HepG2 (cell line): ENCODE measurements around the gene BRD3. TPM values are rescaled to one million over a fixed set of nuclear protein-coding genes. Genes with fewer than 3 reads are reported as not detected.

Experiments used
- HDAC1 ChIP-seq: sonication (generic); formaldehyde crosslinking; IDR thresholded peaks from 2 replicates; pipeline ENCODE4 v1.5.1; 2020; ENCODE audit warnings: mild to moderate bottlenecking, missing genetic modification reagents
- JUNB ChIP-seq: sonication (generic); formaldehyde crosslinking; IDR thresholded peaks from 2 replicates; pipeline ENCODE4 v1.8.0; 2022; ENCODE audit warnings: missing genetic modification reagents, mild to moderate bottlenecking, borderline replicate concordance
- KIAA2018 ChIP-seq: sonication (generic); formaldehyde crosslinking; IDR thresholded peaks from 2 replicates; pipeline ENCODE4 v1.5.0; 2020; ENCODE audit warnings: mild to moderate bottlenecking, missing genetic modification reagents, borderline replicate concordance
- KLF12 ChIP-seq: sonication (generic); formaldehyde crosslinking; IDR thresholded peaks from 2 replicates; pipeline ENCODE4 v1.4.0; 2020; ENCODE audit warnings: missing genetic modification reagents, borderline replicate concordance
- MED13 ChIP-seq: sonication (generic); formaldehyde crosslinking; IDR thresholded peaks from 2 replicates; pipeline ENCODE4 v1.5.0; 2020; ENCODE audit warnings: missing genetic modification reagents
- MEIS2 ChIP-seq: sonication (generic); formaldehyde crosslinking; IDR thresholded peaks from 2 replicates; pipeline ENCODE4 v1.9.0; 2021; ENCODE audit warnings: mild to moderate bottlenecking, missing genetic modification reagents
- NCOA1 ChIP-seq: sonication (generic); formaldehyde crosslinking; IDR thresholded peaks from 2 replicates; pipeline ENCODE4 v1.9.0; 2021; ENCODE audit warnings: missing genetic modification reagents
- PHF20 ChIP-seq: sonication (generic); formaldehyde crosslinking; IDR thresholded peaks from 2 replicates; pipeline ENCODE4 v1.5.0; 2020; ENCODE audit warnings: mild to moderate bottlenecking, missing genetic modification reagents
- PRMT3 ChIP-seq: sonication (generic); formaldehyde crosslinking; IDR thresholded peaks from 2 replicates; pipeline ENCODE4 v1.8.1; 2022; ENCODE audit warnings: low read depth, mild to moderate bottlenecking, moderate library complexity, missing genetic modification reagents, borderline replicate concordance
- SALL2 ChIP-seq: sonication (generic); formaldehyde crosslinking; IDR thresholded peaks from 2 replicates; pipeline ENCODE4 v1.8.1; 2023; ENCODE audit warnings: mild to moderate bottlenecking, missing genetic modification reagents, inconsistent platforms
- SIN3A ChIP-seq: IDR thresholded peaks from 2 replicates; pipeline ENCODE4 v1.6.1; 2011; ENCODE audit warnings: low read depth, mild to moderate bottlenecking, control low read depth, low read length, borderline replicate concordance
- TEAD3 ChIP-seq: optimal IDR thresholded peaks from 2 replicates; pipeline ENCODE3; 2016; ENCODE audit warnings: borderline replicate concordance
- ZFP82 ChIP-seq: sonication (generic); formaldehyde crosslinking; IDR thresholded peaks from 2 replicates; pipeline ENCODE4 v1.5.1; 2020; ENCODE audit warnings: mild to moderate bottlenecking, missing genetic modification reagents, borderline replicate concordance
- ZKSCAN8 ChIP-seq: IDR thresholded peaks from 2 replicates; pipeline ENCODE4 v1.6.1; 2016; ENCODE audit warnings: borderline replicate concordance, missing genetic modification reagents, missing compliant biosample characterization
- ZNF143 ChIP-seq: sonication (generic); formaldehyde crosslinking; IDR thresholded peaks from 2 replicates; pipeline ENCODE4 v1.4.0; 2020; ENCODE audit warnings: missing genetic modification reagents
- ZNF468 ChIP-seq: sonication (generic); formaldehyde crosslinking; IDR thresholded peaks from 2 replicates; pipeline ENCODE4 v1.8.0; 2022; ENCODE audit warnings: mild to moderate bottlenecking, moderate library complexity, missing genetic modification reagents
- polyA plus RNA-seq, 8 experiments: library from polyadenylated mRNA; depleted of rRNA in 3 of 8; stranded (reverse) in 7 of 8; unstranded in 1 of 8; fragments of >200 nt; fragmentation: Illumina TruSeq in 4 of 8; extraction: Trizol in 4 of 8; gene quantifications; 2 replicates each; pipeline versions ENCODE4 v1.2.1 to v1.2.3, GENCODE V29; 2011 to 2016; ENCODE audit warnings: low read depth in 4 of 8, missing spikeins in 1 of 8, mixed read lengths in 1 of 8; ENCODE audit not compliant: insufficient read depth in 1 of 8
- total RNA-seq, 5 experiments: library from RNA; depleted of rRNA; stranded (reverse); fragments of >200 nt; fragmentation: Illumina TruSeq; extraction: Trizol; gene quantifications; 2 replicates each; pipeline ENCODE4 v1.2.3, GENCODE V29; 2016; ENCODE audit warnings: low read depth in 1 of 5
- TF ChIP-seq, protein P1 (sequence below): sonication (generic); formaldehyde crosslinking; IDR thresholded peaks from 2 replicates; pipeline ENCODE4 v1.8.0; 2022; ENCODE audit warnings: mild to moderate bottlenecking, missing genetic modification reagents; ENCODE audit not compliant: insufficient replicate concordance
- TF ChIP-seq, protein P2 (sequence below): sonication (generic); formaldehyde crosslinking; IDR thresholded peaks from 2 replicates; pipeline ENCODE4 v1.5.1; 2020; ENCODE audit warnings: mild to moderate bottlenecking, missing genetic modification reagents, moderate library complexity

Gene BRD3
- total and polyA plus RNA-seq, 2 of the 13 experiments (the other 11 are each of a cell fraction or from before 2014, with no cell fraction given), result 5.9 to 12.9 TPM

DNA sequence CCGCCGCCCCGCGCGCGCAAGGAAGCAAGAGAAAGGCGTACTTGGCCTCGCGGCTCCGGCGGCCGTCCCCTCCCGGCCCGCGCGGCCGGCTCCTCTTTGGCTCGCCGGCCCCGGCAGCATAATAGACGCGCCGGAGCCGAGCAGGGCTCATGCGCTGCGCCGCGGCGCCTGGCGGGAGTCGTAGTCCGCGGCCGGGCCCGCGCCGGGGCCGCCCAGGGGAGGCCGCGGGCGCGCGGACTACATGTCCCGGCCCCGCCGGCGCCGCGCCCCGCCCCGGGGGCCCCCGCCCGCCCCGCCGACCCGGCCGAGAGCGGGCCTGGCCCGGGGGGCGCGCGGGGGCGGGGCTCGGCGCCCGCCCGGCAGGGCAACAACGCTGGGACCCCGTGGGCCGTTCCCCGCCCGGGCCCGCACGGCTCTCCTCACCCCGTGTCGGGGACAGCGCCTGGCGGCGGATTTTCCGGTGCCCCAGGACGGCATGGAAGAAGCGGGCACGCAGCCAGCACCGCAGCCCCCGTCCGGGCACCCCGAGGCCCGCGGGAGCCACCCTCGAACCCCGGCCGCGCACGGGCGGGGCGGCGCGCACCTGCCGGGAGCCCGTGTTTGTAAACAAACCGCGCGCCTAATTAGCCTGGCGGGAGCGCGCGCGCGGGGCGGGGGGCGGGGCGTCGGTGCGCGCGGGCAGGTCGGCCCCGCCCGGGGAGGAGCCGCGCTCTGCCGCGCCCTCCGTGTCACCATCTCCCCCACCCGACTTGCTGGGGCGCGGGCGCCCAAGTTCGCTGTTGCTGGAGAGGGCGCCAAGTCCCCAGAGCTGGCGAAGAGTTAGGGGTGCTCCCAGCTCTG lies at the start of gene BRD3 (continued):
- no peak for TF ChIP-seq KIAA2018 (CRISPR knock-in tag)
- TF ChIP-seq TEAD3 (CRISPR knock-in tag), result no peak
- TF ChIP-seq HDAC1 (CRISPR knock-in tag), result 0 out of 2 replicates have a peak, but pooled peaks have one; percentile 21
- TF ChIP-seq SIN3A, result peak; percentile 48; the same call in 1 of the 2 replicates
- TF ChIP-seq ZFP82 (CRISPR knock-in tag), result no peak
- TF ChIP-seq NCOA1 (CRISPR knock-in tag), result no peak
- no peak for TF ChIP-seq ZKSCAN8
- TF ChIP-seq ZNF468, result no peak
- TF ChIP-seq ZNF143, result peak; percentile 86
- no peak for TF ChIP-seq JUNB (CRISPR knock-in tag)
- TF ChIP-seq, protein P1, sequence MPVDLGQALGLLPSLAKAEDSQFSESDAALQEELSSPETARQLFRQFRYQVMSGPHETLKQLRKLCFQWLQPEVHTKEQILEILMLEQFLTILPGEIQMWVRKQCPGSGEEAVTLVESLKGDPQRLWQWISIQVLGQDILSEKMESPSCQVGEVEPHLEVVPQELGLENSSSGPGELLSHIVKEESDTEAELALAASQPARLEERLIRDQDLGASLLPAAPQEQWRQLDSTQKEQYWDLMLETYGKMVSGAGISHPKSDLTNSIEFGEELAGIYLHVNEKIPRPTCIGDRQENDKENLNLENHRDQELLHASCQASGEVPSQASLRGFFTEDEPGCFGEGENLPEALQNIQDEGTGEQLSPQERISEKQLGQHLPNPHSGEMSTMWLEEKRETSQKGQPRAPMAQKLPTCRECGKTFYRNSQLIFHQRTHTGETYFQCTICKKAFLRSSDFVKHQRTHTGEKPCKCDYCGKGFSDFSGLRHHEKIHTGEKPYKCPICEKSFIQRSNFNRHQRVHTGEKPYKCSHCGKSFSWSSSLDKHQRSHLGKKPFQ, result no peak
- TF ChIP-seq SALL2 (CRISPR knock-in tag), result peak; percentile 51; the same call in 1 of the 2 replicates
- TF ChIP-seq PHF20 (CRISPR knock-in tag), result no peak
- no peak for TF ChIP-seq MED13 (CRISPR knock-in tag)
- TF ChIP-seq MEIS2, result peak; percentile 62; the same call in 1 of the 2 replicates
- TF ChIP-seq PRMT3 (CRISPR knock-in tag), result no peak
- TF ChIP-seq, protein P2, sequence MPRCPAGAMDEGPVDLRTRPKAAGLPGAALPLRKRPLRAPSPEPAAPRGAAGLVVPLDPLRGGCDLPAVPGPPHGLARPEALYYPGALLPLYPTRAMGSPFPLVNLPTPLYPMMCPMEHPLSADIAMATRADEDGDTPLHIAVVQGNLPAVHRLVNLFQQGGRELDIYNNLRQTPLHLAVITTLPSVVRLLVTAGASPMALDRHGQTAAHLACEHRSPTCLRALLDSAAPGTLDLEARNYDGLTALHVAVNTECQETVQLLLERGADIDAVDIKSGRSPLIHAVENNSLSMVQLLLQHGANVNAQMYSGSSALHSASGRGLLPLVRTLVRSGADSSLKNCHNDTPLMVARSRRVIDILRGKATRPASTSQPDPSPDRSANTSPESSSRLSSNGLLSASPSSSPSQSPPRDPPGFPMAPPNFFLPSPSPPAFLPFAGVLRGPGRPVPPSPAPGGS (CRISPR knock-in tag), result 0 out of 2 replicates have a peak, but pooled peaks have one; percentile 52
- TF ChIP-seq KLF12 (CRISPR knock-in tag), result peak; percentile 53; the same call in 1 of the 2 replicates
